A549 treated with AZD2906 at 1 μM for 4 hours (cell line): ENCODE results near the gene ZFAND4. TPM values are rescaled to one million over a fixed set of nuclear protein-coding genes. Genes with fewer than 3 reads are reported as not detected.

Experiments used
- total RNA-seq: library from RNA; stranded (reverse); fragments of 200-300 nt; extraction: Qiagen RNA extraction; gene quantifications from 5 replicates; pipeline ENCODE4 v1.2.3, GENCODE V29; 2022

The ZFAND4 gene
- 3.9 to 5.0 TPM (median 4.7 TPM) in 5 replicates for total RNA-seq

DNA sequence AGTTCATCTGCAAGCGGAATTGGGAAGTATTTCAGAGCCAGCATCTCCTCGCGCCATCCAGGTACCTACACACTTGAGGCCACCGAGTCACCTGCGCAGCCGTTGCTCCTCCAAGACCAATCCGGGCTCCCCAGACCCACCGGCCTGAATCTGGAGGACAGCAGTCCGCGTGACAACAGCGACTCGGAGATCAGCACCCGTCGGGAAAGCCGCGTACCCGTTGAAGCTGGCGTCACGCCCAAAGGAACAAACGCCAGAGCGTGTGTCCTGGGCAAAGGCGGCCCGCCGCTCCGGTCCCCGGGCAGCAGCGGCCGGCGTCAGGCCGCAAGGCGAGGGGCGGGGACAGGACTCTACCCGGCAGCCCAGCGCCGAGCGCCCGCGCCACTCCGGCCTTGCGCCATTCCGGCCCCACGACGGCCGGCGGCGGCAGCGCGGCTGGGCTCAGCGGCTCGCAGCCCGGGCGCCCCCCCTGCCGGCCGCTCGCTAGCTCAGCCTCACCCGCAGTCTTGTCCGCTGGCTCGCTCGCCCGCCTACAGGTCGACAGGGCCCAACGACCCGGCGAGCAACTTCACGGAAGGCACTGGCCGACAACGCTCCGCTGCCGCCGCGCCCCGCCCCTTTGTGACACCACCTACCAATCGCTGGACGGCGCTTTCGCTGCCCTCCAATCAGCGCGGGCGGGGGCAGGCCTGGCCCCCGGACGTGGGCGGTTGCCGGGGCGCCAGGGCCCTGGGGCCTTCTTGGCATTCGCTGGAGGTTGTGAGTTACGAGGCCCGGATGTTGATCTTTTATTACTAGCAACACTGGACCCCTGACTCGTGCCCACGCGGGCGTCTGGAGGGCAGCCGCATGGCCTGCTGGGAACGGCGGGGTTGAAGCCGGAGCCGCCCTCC lies at the start of gene ZFAND4:
TSS of gene ZFAND4 (minus strand) at position 592 of the 893 bp plus-strand sequence. CDS start 9,047 bp downstream, outside the sequence.

Other genes with a start within 250 kb of the ZFAND4 start
- 16.4 to 22.2 TPM (median 18.6 TPM) in 5 replicates for gene WASHC2C, start 54.5 kb upstream of the ZFAND4 start, total RNA-seq
- gene AGAP4, start 174.7 kb upstream of the ZFAND4 start, total RNA-seq = 4.5 to 9.2 TPM (median 6.8 TPM) in 5 replicates